ENCODE results near the gene PACRG. TPM values are rescaled to one million over a fixed set of nuclear protein-coding genes. Genes with fewer than 3 reads are reported as not detected.

The PACRG gene
- total and polyA plus RNA-seq, 3 experiments from 2014 or later = not detected

DNA sequence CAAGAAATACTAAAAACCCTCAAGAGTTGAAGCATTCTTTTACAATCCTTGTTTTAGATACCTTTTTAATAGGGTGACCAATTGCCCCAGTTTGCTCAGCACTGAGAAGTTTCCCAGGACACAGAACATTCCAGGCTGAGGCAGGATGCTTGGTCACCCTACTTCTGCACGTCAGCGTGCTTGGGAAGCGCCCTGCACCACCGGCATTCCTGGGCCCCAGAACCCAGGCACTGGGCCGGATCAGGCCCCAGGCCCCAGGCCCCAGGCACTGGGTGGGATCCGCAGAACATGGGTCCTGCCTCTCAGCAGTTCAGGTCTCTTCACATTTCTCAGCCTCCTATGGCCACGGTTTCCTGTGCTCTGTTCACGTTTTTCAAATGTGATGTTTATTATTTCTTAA, 472.9 kb downstream of the PACRG start:
- no peaks in the 10 kb centered on the region for H3K36me3 Mint-ChIP-seq
- no peak for DNase-seq
- Histone ChIP-seq H3K27me3 (ENCODE audit: insufficient read depth, low read length, poor library complexity, severe bottlenecking) (no peaks in the 10 kb centered on the region), H3K4me1 (ENCODE audit: insufficient read depth, low read length) (no peaks in the 10 kb centered on the region), H3K4me3 (ENCODE audit: low read length) (no peak overlapping the region), H3K9me3 (ENCODE audit: low read length) (no peaks in the 10 kb centered on the region), H3K36me3 (ENCODE audit: insufficient read depth, low read length) (no peaks in the 10 kb centered on the region), H3K27ac (ENCODE audit: low read depth, low read length) (no peak overlapping the region)
- no peaks in the 10 kb centered on the region for H3K4me1 Mint-ChIP-seq
- ChIA-PET CTCF (no interaction called here), POLR2A (no interaction called here)
- no peak overlapping the region for H3K27ac Mint-ChIP-seq
- H3K9me3 Mint-ChIP-seq = no peaks in the 10 kb centered on the region
- peaks cover 4 to 17% of the 10 kb centered on the region in 2 donors for H3K27me3 Mint-ChIP-seq
- no peak overlapping the region for H3K4me3 Mint-ChIP-seq

DNA sequence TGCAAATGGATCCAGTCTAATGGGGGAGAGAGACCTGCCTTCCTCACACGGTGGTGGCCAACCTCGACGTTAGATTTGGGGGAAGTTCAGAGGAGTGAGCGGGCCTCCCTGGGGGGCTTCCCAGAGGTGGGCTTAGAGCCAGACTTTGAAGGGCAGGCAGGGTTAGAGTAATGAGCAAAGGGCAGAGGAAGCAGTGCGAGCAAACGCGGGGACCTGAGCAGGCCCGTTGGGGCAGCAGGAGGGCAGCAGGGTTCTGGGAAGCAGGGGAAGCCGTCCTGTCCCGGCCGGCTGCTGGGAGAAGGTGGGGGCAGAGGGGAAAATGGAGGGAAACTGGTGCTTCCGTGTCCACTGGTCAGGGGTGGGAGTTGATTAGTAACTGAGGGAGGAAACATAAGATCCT, 474.1 kb downstream of the PACRG start:
- H3K4me1 ChIP-seq (ENCODE audit: insufficient read depth, low read length) = no peaks in the 10 kb centered on the region
- POLR2A ChIA-PET = no interaction called here
- no peak overlapping the region for H3K4me3 Mint-ChIP-seq
- H3K4me3 ChIP-seq (ENCODE audit: low read length) = no peak overlapping the region
- no peaks in the 10 kb centered on the region for H3K4me1 Mint-ChIP-seq
- no peak overlapping the region for H3K27ac ChIP-seq (ENCODE audit: low read depth, low read length)
- CTCF ChIA-PET = no interaction called here
- H3K27me3 ChIP-seq (ENCODE audit: insufficient read depth, low read length, poor library complexity, severe bottlenecking) = no peaks in the 10 kb centered on the region
- H3K36me3 ChIP-seq (ENCODE audit: insufficient read depth, low read length) = no peaks in the 10 kb centered on the region
- H3K36me3 Mint-ChIP-seq = no peaks in the 10 kb centered on the region
- H3K9me3 Mint-ChIP-seq = peaks cover 0 to 5% (median 0%) of the 10 kb centered on the region in 5 donors
- DNase-seq = no peak
- peaks cover 4 to 17% of the 10 kb centered on the region in 2 donors for H3K27me3 Mint-ChIP-seq
- no peak overlapping the region for H3K27ac Mint-ChIP-seq
- no peaks in the 10 kb centered on the region for H3K9me3 ChIP-seq (ENCODE audit: low read length)

DNA sequence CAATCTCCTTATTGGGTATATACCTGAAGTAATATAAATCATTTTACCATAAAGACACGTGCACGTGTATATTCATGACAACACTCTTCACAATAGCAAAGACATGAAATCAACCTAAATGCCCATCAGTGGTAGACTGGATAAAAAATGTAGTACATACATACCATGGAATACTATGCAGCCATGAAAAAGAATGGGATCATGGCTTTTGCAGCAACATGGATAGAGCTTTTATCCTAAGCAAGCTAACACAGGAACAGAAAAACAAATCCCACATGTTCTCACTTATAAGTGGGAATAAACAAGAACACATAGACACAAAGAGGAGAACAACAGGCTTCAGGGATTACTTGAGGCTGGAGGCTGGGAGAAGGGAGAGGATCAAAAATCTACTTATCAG, 478.4 kb downstream of the PACRG start:
- no peak for DNase-seq
- Histone ChIP-seq H3K9me3 (ENCODE audit: low read length) (no peaks in the 10 kb centered on the region), H3K4me3 (ENCODE audit: low read length) (no peak overlapping the region), H3K4me1 (ENCODE audit: insufficient read depth, low read length) (no peaks in the 10 kb centered on the region), H3K27me3 (ENCODE audit: insufficient read depth, low read length, poor library complexity, severe bottlenecking) (no peaks in the 10 kb centered on the region), H3K27ac (ENCODE audit: low read depth, low read length) (no peak overlapping the region), H3K36me3 (ENCODE audit: insufficient read depth, low read length) (no peaks in the 10 kb centered on the region)
- Mint-ChIP-seq H3K27ac (no peak overlapping the region), H3K36me3 (no peaks in the 10 kb centered on the region), H3K4me3 (no peak overlapping the region), H3K27me3 (peaks cover 1 to 14% of the 10 kb centered on the region in 2 donors), H3K9me3 (peaks cover 0 to 5% (median 0%) of the 10 kb centered on the region in 5 donors), H3K4me1 (no peaks in the 10 kb centered on the region)
- ChIA-PET CTCF (no interaction called here), POLR2A (no interaction called here)

DNA sequence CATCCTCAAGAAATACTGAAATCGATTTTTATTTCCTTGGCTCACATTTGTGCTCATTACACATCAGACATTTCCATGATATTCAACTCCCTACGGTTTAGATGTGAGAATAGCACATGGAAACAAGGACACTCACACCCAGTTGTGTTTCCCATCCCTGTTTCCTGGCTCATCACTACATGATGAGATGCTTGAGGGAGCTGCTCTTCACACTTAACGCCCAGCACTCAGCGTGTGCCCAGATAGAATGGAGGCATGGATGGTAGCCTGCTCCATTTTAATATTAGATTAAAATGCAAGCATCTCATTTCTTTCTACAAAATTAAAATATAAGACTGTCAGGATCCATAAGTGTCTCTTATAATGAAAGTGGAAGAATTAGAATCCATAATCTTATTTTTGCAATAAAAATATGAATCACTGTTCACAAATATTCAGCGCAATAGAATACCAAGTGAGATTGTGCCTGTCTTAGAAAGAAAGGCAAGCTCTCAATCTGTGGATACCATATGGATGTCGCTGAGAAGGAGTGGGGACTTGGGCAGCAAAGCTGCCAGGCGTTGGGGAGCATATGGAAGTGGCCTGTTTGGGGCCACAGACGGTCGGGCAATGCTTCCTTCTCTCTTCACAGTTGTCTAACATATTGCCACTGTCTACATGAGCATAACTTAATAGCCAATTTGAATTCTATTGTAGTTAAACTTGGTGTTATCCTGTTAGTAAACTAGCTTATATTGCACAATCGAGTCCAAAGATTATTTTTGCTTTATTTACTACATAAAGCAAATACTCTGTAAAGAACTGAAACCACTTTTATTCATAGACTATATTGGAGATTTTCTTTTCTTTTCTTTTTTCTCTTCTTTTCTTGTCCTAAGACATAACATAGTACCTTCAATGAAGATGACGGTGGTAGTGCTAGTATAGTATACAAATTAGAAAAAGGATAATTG, 479.9 kb downstream of the PACRG start:
- Mint-ChIP-seq H3K27ac (no peak overlapping the region), H3K4me3 (no peak overlapping the region), H3K9me3 (peaks cover 0 to 5% (median 0%) of the 10 kb centered on the region in 5 donors), H3K4me1 (no peaks in the 10 kb centered on the region), H3K36me3 (no peaks in the 10 kb centered on the region), H3K27me3 (peaks cover 1% of the 10 kb centered on the region in 2 donors)
- ChIA-PET POLR2A (no interaction called here), CTCF (no interaction called here)
- Histone ChIP-seq H3K4me1 (ENCODE audit: insufficient read depth, low read length) (no peaks in the 10 kb centered on the region), H3K36me3 (ENCODE audit: insufficient read depth, low read length) (no peaks in the 10 kb centered on the region), H3K4me3 (ENCODE audit: low read length) (no peak overlapping the region), H3K27ac (ENCODE audit: low read depth, low read length) (no peak overlapping the region), H3K9me3 (ENCODE audit: low read length) (no peaks in the 10 kb centered on the region), H3K27me3 (ENCODE audit: insufficient read depth, low read length, poor library complexity, severe bottlenecking) (no peaks in the 10 kb centered on the region)
- no peak for DNase-seq

DNA sequence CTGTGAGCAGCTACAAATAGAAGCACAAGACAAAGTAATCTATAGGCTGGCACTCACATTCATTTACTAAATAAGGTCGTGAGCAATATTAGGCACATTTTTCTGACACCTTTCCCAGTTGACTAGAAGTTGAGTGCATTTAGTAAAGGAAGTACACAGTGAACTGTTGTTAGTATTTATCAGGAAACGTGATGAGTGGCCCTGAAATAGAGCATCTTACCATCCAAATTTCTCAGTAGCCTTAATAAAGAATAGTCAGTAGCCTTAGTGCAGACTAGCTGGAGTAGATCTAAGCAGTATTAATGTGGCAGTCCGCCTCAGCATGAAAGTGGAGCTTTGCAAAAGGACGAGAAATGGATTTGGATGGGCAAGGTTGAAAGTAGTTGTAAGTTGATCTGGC, 481.2 kb downstream of the PACRG start:
- Mint-ChIP-seq H3K36me3 (no peaks in the 10 kb centered on the region), H3K4me1 (no peaks in the 10 kb centered on the region), H3K9me3 (peaks cover 0 to 5% (median 0%) of the 10 kb centered on the region in 5 donors), H3K27me3 (peaks cover 0 to 1% of the 10 kb centered on the region in 2 donors), H3K27ac (no peak overlapping the region), H3K4me3 (no peak overlapping the region)
- Histone ChIP-seq H3K27me3 (ENCODE audit: insufficient read depth, low read length, poor library complexity, severe bottlenecking) (no peaks in the 10 kb centered on the region), H3K27ac (ENCODE audit: low read depth, low read length) (no peak overlapping the region), H3K9me3 (ENCODE audit: low read length) (no peaks in the 10 kb centered on the region), H3K36me3 (ENCODE audit: insufficient read depth, low read length) (no peaks in the 10 kb centered on the region), H3K4me3 (ENCODE audit: low read length) (no peak overlapping the region), H3K4me1 (ENCODE audit: insufficient read depth, low read length) (no peaks in the 10 kb centered on the region)
- ChIA-PET POLR2A (no interaction called here), CTCF (no interaction called here)
- DNase-seq = no peak

DNA sequence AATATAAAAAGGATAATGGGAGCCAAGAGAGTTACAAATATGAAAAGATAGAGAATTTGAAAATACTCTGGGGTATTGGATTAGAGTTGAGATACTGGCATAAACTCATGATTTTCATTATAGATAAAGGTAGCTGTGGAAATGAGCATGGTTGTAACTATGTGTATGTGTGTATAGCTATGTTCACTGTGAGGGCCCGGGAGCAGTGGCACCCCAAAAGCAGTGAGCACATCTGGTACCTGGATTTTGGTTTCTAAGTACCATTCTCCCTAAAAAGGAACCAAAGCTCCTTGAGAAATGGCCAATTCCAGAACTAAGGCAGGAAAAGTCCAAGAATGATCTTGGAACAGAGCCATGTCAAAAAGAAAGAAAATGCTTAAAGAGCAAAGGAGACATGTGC, 484.3 kb downstream of the PACRG start:
- H3K36me3 Mint-ChIP-seq = no peaks in the 10 kb centered on the region
- no peaks in the 10 kb centered on the region for H3K36me3 ChIP-seq (ENCODE audit: insufficient read depth, low read length)
- H3K9me3 ChIP-seq (ENCODE audit: low read length) = no peaks in the 10 kb centered on the region
- no peak overlapping the region for H3K27ac ChIP-seq (ENCODE audit: low read depth, low read length)
- H3K27ac Mint-ChIP-seq = no peak overlapping the region
- ChIA-PET CTCF (no interaction called here), POLR2A (no interaction called here)
- no peak overlapping the region for H3K4me3 ChIP-seq (ENCODE audit: low read length)
- no peak for DNase-seq
- H3K27me3 Mint-ChIP-seq = peaks cover 2 to 5% of the 10 kb centered on the region in 2 donors
- no peaks in the 10 kb centered on the region for H3K4me1 ChIP-seq (ENCODE audit: insufficient read depth, low read length)
- H3K4me1 Mint-ChIP-seq = no peaks in the 10 kb centered on the region
- H3K4me3 Mint-ChIP-seq = no peak overlapping the region
- peaks cover 0 to 2% (median 0%) of the 10 kb centered on the region in 5 donors for H3K9me3 Mint-ChIP-seq
- H3K27me3 ChIP-seq (ENCODE audit: insufficient read depth, low read length, poor library complexity, severe bottlenecking) = no peaks in the 10 kb centered on the region

DNA sequence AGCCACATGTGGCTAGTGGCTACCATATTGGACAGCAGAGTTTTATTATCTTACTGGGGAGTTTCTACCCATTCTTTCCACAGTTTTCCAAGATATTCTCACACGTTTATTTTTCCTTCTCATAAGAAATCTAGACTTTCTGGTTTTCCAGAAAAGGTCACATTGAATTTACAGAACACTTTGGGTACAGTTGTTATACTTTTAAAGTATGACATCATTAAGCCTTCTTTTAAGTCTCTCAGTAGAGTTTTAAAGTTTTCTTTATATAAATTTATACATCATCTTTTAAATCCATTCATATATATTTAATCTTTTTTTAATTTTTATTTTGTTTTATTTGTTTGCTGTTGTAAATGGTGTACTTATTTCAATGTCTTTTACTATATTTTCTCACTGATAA, 486.5 kb downstream of the PACRG start:
- no peaks in the 10 kb centered on the region for H3K27me3 ChIP-seq (ENCODE audit: insufficient read depth, low read length, poor library complexity, severe bottlenecking)
- Mint-ChIP-seq H3K36me3 (no peaks in the 10 kb centered on the region), H3K4me3 (no peak overlapping the region), H3K27me3 (peaks cover 2 to 18% of the 10 kb centered on the region in 2 donors), H3K27ac (no peak overlapping the region), H3K9me3 (peaks cover 0 to 4% (median 0%) of the 10 kb centered on the region in 5 donors), H3K4me1 (no peaks in the 10 kb centered on the region)
- POLR2A ChIA-PET = no interaction called here
- no peak overlapping the region for H3K4me3 ChIP-seq (ENCODE audit: low read length)
- CTCF ChIA-PET = no interaction called here
- H3K9me3 ChIP-seq (ENCODE audit: low read length) = no peaks in the 10 kb centered on the region
- H3K27ac ChIP-seq (ENCODE audit: low read depth, low read length) = no peak overlapping the region
- no peaks in the 10 kb centered on the region for H3K36me3 ChIP-seq (ENCODE audit: insufficient read depth, low read length)
- no peak for DNase-seq
- no peaks in the 10 kb centered on the region for H3K4me1 ChIP-seq (ENCODE audit: insufficient read depth, low read length)

DNA sequence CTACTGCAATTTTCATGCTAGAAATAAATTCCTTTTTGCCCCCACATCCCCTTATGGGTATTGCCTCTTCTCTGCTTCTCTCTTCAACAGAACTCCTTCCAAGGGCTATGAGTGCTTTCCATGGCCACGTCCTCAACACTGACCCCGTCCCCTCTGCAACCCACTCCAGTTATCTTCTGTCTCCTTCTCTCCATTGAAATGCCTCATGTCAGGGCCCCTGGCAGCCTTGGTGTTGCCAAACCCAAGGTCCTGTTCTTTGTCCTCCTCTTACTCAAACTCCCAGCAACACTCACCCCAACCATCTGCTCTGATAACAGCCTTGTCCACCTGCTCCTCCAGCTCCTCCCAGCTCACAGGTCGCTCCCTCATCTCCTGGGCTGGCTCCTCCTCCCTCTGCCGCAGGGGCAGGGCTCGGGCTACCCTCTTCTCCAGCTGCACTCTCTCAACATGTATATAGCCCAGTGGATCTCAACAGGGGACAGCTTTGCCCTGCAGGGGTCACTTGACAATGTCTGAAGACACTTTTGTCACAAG, 490.7 kb downstream of the PACRG start:
- H3K4me1 Mint-ChIP-seq = no peaks in the 10 kb centered on the region
- H3K36me3 ChIP-seq (ENCODE audit: insufficient read depth, low read length) = no peaks in the 10 kb centered on the region
- H3K9me3 ChIP-seq (ENCODE audit: low read length) = no peaks in the 10 kb centered on the region
- POLR2A ChIA-PET = no interaction called here
- H3K4me3 Mint-ChIP-seq = no peak overlapping the region
- H3K9me3 Mint-ChIP-seq = peaks cover 0 to 4% (median 0%) of the 10 kb centered on the region in 5 donors
- H3K4me1 ChIP-seq (ENCODE audit: insufficient read depth, low read length) = no peaks in the 10 kb centered on the region
- no peak for DNase-seq
- H3K27ac ChIP-seq (ENCODE audit: low read depth, low read length) = no peak overlapping the region
- no peak overlapping the region for H3K4me3 ChIP-seq (ENCODE audit: low read length)
- CTCF ChIA-PET = no interaction called here
- H3K27ac Mint-ChIP-seq = no peak overlapping the region
- H3K27me3 Mint-ChIP-seq = peaks cover 11 to 29% of the 10 kb centered on the region in 2 donors
- H3K36me3 Mint-ChIP-seq = no peaks in the 10 kb centered on the region
- no peaks in the 10 kb centered on the region for H3K27me3 ChIP-seq (ENCODE audit: insufficient read depth, low read length, poor library complexity, severe bottlenecking)
